ENCODE data around the gene CFAP97. TPM values are rescaled to one million over a fixed set of nuclear protein-coding genes. Genes with fewer than 3 reads are reported as not detected.

The CFAP97 gene
- polyA plus RNA-seq, 1 donor (not counting 4 experiments of a cell fraction or from before 2014, with no cell fraction given), result 24.9 TPM

DNA sequence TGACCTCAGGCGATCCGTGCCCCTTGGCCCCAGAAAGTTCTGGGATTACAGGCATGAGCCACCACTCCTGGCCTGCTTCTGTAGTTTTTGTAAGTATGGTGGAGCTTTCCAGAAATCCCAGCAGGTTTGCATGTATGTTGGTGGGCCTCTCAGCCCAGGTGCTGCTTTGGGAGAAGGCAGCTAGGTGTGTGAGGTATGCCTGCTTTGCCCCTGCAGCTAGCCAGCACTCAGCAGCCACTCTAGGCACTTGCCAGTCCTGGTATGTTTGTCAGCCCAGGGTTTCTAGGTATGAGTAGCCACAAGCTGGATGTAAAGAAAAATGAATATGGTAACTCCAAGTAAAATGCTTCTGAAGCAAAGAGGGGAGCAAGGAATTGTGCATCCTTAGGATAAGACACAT lies 14.5 kb upstream of the CFAP97 start:
- dilution Hi-C loops (cut with MboI; ENCODE audit: extremely low pct_ligation_motif_present, low sequenced_read_pairs), result no loop called here

DNA sequence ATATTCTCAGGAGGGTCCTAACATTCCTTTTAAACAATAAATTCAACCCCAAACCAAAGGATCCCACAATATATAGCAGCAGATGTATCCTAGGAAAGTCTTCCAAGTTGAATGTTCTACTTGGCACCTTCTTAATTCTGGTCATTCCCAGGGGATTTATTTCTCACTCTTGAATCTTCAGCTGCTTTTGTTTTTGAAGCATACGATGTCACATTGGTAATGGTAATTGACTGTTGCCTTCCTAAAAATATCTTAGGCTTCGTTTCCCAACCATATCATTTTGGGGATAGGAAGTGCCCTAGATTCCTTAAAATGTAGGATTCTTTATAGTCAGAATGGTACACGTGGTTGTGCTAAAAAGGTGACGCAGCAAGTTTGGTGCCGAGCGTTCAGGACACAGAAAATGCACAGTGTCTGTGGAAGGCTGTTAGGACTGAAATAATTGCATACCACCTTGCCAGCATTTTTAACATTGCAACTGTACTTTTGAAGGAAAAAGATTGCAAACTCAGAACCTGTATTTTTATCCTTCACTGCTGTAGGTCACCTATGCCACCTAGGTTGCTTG lies 13.7 kb upstream of the CFAP97 start:
- peaks cover 2% of the 10 kb centered on the region for H3K4me1 ChIP-seq (ENCODE audit: control insufficient read depth, extremely low read depth, insufficient read depth, low read length)
- H3K4me2 ChIP-seq (ENCODE audit: control insufficient read depth, extremely low read depth, insufficient read depth, low read depth, low read length), result no peak overlapping the region
- H3K79me2 ChIP-seq (ENCODE audit: control insufficient read depth, insufficient read depth, low read length), result no peaks in the 10 kb centered on the region
- DNase-seq (ENCODE audit: low read depth, low spot score) (no peak), FAIRE-seq (no peak)
- TF ChIP-seq, protein P1, sequence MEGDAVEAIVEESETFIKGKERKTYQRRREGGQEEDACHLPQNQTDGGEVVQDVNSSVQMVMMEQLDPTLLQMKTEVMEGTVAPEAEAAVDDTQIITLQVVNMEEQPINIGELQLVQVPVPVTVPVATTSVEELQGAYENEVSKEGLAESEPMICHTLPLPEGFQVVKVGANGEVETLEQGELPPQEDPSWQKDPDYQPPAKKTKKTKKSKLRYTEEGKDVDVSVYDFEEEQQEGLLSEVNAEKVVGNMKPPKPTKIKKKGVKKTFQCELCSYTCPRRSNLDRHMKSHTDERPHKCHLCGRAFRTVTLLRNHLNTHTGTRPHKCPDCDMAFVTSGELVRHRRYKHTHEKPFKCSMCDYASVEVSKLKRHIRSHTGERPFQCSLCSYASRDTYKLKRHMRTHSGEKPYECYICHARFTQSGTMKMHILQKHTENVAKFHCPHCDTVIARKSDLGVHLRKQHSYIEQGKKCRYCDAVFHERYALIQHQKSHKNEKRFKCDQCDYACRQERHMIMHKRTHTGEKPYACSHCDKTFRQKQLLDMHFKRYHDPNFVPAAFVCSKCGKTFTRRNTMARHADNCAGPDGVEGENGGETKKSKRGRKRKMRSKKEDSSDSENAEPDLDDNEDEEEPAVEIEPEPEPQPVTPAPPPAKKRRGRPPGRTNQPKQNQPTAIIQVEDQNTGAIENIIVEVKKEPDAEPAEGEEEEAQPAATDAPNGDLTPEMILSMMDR (optimal IDR thresholded peaks at IDR 0.05 in 1 of 3, IDR thresholded peaks at IDR 0.05 in 1 of 3, conservative IDR thresholded peaks at IDR 0.05 in 1 of 3; ENCODE audit: extremely low read depth in 1 of 3, insufficient read depth in 2 of 3, low read length in 3 of 3), result no peak
- no peak for TF ChIP-seq EZH2 (IDR thresholded peaks at IDR 0.05; ENCODE audit: low read length)
- H3K36me3 ChIP-seq (ENCODE audit: control insufficient read depth in 2 of 2, extremely low read depth in 1 of 2, insufficient read depth in 2 of 2, low read length in 2 of 2), result no peaks in the 10 kb centered on the region
- no peak overlapping the region for H2AFZ ChIP-seq (ENCODE audit: control insufficient read depth, low read length)
- dilution Hi-C loops (cut with MboI; ENCODE audit: extremely low pct_ligation_motif_present, low sequenced_read_pairs), result no loop called here
- no peaks in the 10 kb centered on the region for H3K9me3 ChIP-seq (ENCODE audit: control insufficient read depth, low read depth, low read length)
- no peaks in the 10 kb centered on the region for H3K9me1 ChIP-seq (ENCODE audit: control insufficient read depth, extremely low read depth, insufficient read depth, low read length)
- H4K20me1 ChIP-seq (ENCODE audit: control insufficient read depth, extremely low read depth, insufficient read depth, low read length), result no peaks in the 10 kb centered on the region
- no peak overlapping the region for H3K4me3 ChIP-seq (ENCODE audit: control insufficient read depth in 2 of 3, extremely low read depth in 1 of 3, insufficient read depth in 2 of 3, low read depth in 1 of 3, low read length in 3 of 3)
- H3K27ac ChIP-seq (ENCODE audit: control insufficient read depth, insufficient read depth, low read length), result no peak overlapping the region
- no peak overlapping the region for H3K9ac ChIP-seq (ENCODE audit: control insufficient read depth, extremely low read depth, insufficient read depth, low read length)
- no peaks in the 10 kb centered on the region for H3K27me3 ChIP-seq (ENCODE audit: control insufficient read depth, extremely low read depth, insufficient read depth, low read length)

More for the DNA sequence above, 14.5 kb upstream of the CFAP97 start:
- no peak overlapping the region for H2AFZ ChIP-seq (ENCODE audit: control insufficient read depth, low read length)
- no peaks in the 10 kb centered on the region for H4K20me1 ChIP-seq (ENCODE audit: control insufficient read depth, extremely low read depth, insufficient read depth, low read length)
- H3K79me2 ChIP-seq (ENCODE audit: control insufficient read depth, insufficient read depth, low read length), result no peaks in the 10 kb centered on the region
- FAIRE-seq, result no peak
- no peak overlapping the region for H3K4me2 ChIP-seq (ENCODE audit: control insufficient read depth, extremely low read depth, insufficient read depth, low read depth, low read length)
- H3K4me1 ChIP-seq (ENCODE audit: control insufficient read depth, extremely low read depth, insufficient read depth, low read length), result peaks cover 5% of the 10 kb centered on the region
- no peak overlapping the region for H3K27ac ChIP-seq (ENCODE audit: control insufficient read depth, insufficient read depth, low read length)
- no peak overlapping the region for H3K4me3 ChIP-seq (ENCODE audit: control insufficient read depth in 2 of 3, extremely low read depth in 1 of 3, insufficient read depth in 2 of 3, low read depth in 1 of 3, low read length in 3 of 3)
- H3K9ac ChIP-seq (ENCODE audit: control insufficient read depth, extremely low read depth, insufficient read depth, low read length), result no peak overlapping the region
- H3K9me3 ChIP-seq (ENCODE audit: control insufficient read depth, low read depth, low read length), result no peaks in the 10 kb centered on the region
- no peak for TF ChIP-seq EZH2 (IDR thresholded peaks at IDR 0.05; ENCODE audit: low read length)
- TF ChIP-seq, protein P1 (optimal IDR thresholded peaks at IDR 0.05 in 1 of 3, IDR thresholded peaks at IDR 0.05 in 1 of 3, conservative IDR thresholded peaks at IDR 0.05 in 1 of 3; ENCODE audit: extremely low read depth in 1 of 3, insufficient read depth in 2 of 3, low read length in 3 of 3), result no peak
- H3K9me1 ChIP-seq (ENCODE audit: control insufficient read depth, extremely low read depth, insufficient read depth, low read length), result no peaks in the 10 kb centered on the region
- no peak for DNase-seq (ENCODE audit: low read depth, low spot score)
- H3K27me3 ChIP-seq (ENCODE audit: control insufficient read depth, extremely low read depth, insufficient read depth, low read length), result no peaks in the 10 kb centered on the region
- no peaks in the 10 kb centered on the region for H3K36me3 ChIP-seq (ENCODE audit: control insufficient read depth in 2 of 2, extremely low read depth in 1 of 2, insufficient read depth in 2 of 2, low read length in 2 of 2)

Data from keratinocyte (primary cell).